ENCODE data around the gene RBMS3. TPM values are rescaled to one million over a fixed set of nuclear protein-coding genes. Genes with fewer than 3 reads are reported as not detected.

Gene RBMS3
- total and polyA plus RNA-seq, 2 of the 8 experiments (the other 6 are each of a cell fraction or from before 2014, with no cell fraction given), result 3.7 to 6.9 TPM

GRCh38 chr3:30012941-30013543 is 732.2 kb downstream of the RBMS3 start:
- H2AK5ac ChIP-seq (ENCODE audit: low read depth, low read length), result no peak overlapping the region
- H2BK20ac ChIP-seq (ENCODE audit: low read length), result no peak overlapping the region
- no peak overlapping the region for H3K27ac ChIP-seq (ENCODE audit: low read depth, low read length)
- no peak overlapping the region for H3K23ac ChIP-seq (ENCODE audit: insufficient read length)
- H4K91ac ChIP-seq (replicated peaks; ENCODE audit: insufficient read length, low read length), result no peak overlapping the region
- H3K14ac ChIP-seq (ENCODE audit: insufficient read length), result no peak overlapping the region
- no peak overlapping the region for H2AFZ ChIP-seq (ENCODE audit: low read length)
- FAIRE-seq (peak; percentile 65), DNase-seq (ENCODE audit: low read depth in 1 of 2, low spot score in 2 of 2) (peak in 1 of 2 experiments; percentile 85)
- TF ChIP-seq, protein P1, sequence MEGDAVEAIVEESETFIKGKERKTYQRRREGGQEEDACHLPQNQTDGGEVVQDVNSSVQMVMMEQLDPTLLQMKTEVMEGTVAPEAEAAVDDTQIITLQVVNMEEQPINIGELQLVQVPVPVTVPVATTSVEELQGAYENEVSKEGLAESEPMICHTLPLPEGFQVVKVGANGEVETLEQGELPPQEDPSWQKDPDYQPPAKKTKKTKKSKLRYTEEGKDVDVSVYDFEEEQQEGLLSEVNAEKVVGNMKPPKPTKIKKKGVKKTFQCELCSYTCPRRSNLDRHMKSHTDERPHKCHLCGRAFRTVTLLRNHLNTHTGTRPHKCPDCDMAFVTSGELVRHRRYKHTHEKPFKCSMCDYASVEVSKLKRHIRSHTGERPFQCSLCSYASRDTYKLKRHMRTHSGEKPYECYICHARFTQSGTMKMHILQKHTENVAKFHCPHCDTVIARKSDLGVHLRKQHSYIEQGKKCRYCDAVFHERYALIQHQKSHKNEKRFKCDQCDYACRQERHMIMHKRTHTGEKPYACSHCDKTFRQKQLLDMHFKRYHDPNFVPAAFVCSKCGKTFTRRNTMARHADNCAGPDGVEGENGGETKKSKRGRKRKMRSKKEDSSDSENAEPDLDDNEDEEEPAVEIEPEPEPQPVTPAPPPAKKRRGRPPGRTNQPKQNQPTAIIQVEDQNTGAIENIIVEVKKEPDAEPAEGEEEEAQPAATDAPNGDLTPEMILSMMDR (IDR thresholded peaks at IDR 0.05; ENCODE audit: control extremely low read depth in 1 of 3, insufficient read depth in 1 of 3, low read depth in 1 of 3, low read length in 3 of 3), result peak in 2 of 3 experiments; percentile 57 to 64; a peak in 3 of 4 replicates
- peak; percentile 83 to 89 for TF ChIP-seq RAD21 (IDR thresholded peaks at IDR 0.05 in 1 of 2, conservative IDR thresholded peaks at IDR 0.05 in 1 of 2; ENCODE audit: low read depth in 2 of 2, low read length in 2 of 2)
- TF ChIP-seq NRF1 (IDR thresholded peaks at IDR 0.05; ENCODE audit: low read depth, low read length), result no peak
- CTCF ChIA-PET (ENCODE audit: partially characterized antibody), result interaction anchor here (0.5 to 3.4 kb wide), 31 partner anchors 10 to 1097 kb away, joined by 3 to 37 read pairs (median 3); no protein-coding TSS in a partner anchor
- H2BK15ac ChIP-seq (ENCODE audit: low read length), result no peak overlapping the region
- no peaks in the 10 kb centered on the region for H3K36me3 ChIP-seq (ENCODE audit: control insufficient read depth in 2 of 4, insufficient read depth in 4 of 4, low read length in 3 of 4)
- no peaks in the 10 kb centered on the region for H4K20me1 ChIP-seq (replicated peaks in 1 of 2; ENCODE audit: control insufficient read depth in 1 of 2, insufficient read depth in 2 of 2, low read length in 2 of 2)
- H3K23me2 ChIP-seq (ENCODE audit: low read depth, low read length), result no peaks in the 10 kb centered on the region
- H3K4ac ChIP-seq (replicated peaks; ENCODE audit: insufficient read length, low read depth, low read length), result no peak overlapping the region
- POLR2A ChIA-PET (ENCODE audit: partially characterized antibody), result no interaction called here
- no peak overlapping the region for H3K4me3 ChIP-seq (ENCODE audit: extremely low read depth in 1 of 4, insufficient read depth in 2 of 4, low read depth in 3 of 4, low read length in 4 of 4)
- H2BK120ac ChIP-seq (replicated peaks; ENCODE audit: low read depth, low read length), result no peak overlapping the region
- H3K79me1 ChIP-seq (ENCODE audit: low read depth, low read length), result no peaks in the 10 kb centered on the region
- H3K79me2 ChIP-seq (ENCODE audit: control insufficient read depth in 1 of 2, insufficient read depth in 2 of 2, low read length in 2 of 2), result no peaks in the 10 kb centered on the region
- no peak overlapping the region for H2BK5ac ChIP-seq (ENCODE audit: low read depth, low read length)
- H3K27me3 ChIP-seq (replicated peaks in 1 of 4; ENCODE audit: control insufficient read depth in 3 of 4, extremely low read depth in 1 of 4, insufficient read depth in 3 of 4, low read length in 3 of 4), result no peaks in the 10 kb centered on the region
- 3% methylated on average over 2 of the region's 2 CpGs; no CpG with 5 or more reads in 1 of the 2 experiments for WGBS, 2 experiments (ENCODE audit: extremely low coverage in 1 of 2, insufficient coverage in 1 of 2, insufficient read length in 1 of 2, insufficient replicate concordance in 2 of 2, low coverage in 1 of 2, low lambda C conversion rate in 2 of 2, missing lambda C conversion rate in 1 of 2)
- no peak overlapping the region for H4K8ac ChIP-seq (ENCODE audit: extremely low read depth, insufficient read depth, low read length)
- no peak overlapping the region for H3K56ac ChIP-seq (replicated peaks; ENCODE audit: insufficient read length, low read depth, low read length)
- H3K4me1 ChIP-seq (replicated peaks in 1 of 4; ENCODE audit: control insufficient read depth in 3 of 4, insufficient read depth in 4 of 4, low read length in 3 of 4), result no peaks in the 10 kb centered on the region
- H2BK12ac ChIP-seq (ENCODE audit: low read depth, low read length), result no peak overlapping the region
- H3K9me3 ChIP-seq (ENCODE audit: insufficient read depth in 2 of 2, low read depth in 1 of 2, low read length in 1 of 2), result no peaks in the 10 kb centered on the region
- no peak overlapping the region for H3K9ac ChIP-seq (replicated peaks in 1 of 4; ENCODE audit: extremely low read depth in 1 of 4, low read depth in 3 of 4, low read length in 3 of 4)
- H3K18ac ChIP-seq (ENCODE audit: extremely low read depth, low read length), result no peak overlapping the region
- H4K5ac ChIP-seq (ENCODE audit: insufficient read length, low read depth, low read length), result no peak overlapping the region
- no peak overlapping the region for H3K4me2 ChIP-seq (ENCODE audit: insufficient read depth in 1 of 2, low read depth in 2 of 2, low read length in 2 of 2)
